ENCODE measurements around the gene SLC7A5.
"Not testable (repeated sequence)": the region's sequence is repeated elsewhere in the genome, so short reads cannot be mapped to it uniquely, and the experiment has no call there.

Gene SLC7A5

DNA sequence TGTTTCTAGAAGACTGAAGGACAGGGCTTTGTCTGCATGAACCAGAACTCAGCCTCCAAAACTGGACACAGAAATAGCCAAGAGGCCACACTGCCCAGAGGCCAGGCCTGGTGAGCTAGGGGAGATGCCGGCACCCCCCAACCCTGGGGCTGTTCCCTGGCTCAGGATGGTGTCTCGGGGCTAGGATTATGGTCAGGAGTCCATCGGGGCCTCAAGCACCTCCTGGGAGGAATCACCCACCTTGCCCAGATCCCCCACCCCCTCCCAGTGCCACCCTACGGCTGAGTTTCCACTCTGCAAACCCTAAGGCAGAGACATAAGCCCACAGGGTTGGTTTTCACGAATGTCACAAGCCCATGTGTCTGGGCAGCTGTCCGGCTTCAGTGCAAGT is 37.2 kb downstream of the SLC7A5 start:
- DNase-seq = no peak

DNA sequence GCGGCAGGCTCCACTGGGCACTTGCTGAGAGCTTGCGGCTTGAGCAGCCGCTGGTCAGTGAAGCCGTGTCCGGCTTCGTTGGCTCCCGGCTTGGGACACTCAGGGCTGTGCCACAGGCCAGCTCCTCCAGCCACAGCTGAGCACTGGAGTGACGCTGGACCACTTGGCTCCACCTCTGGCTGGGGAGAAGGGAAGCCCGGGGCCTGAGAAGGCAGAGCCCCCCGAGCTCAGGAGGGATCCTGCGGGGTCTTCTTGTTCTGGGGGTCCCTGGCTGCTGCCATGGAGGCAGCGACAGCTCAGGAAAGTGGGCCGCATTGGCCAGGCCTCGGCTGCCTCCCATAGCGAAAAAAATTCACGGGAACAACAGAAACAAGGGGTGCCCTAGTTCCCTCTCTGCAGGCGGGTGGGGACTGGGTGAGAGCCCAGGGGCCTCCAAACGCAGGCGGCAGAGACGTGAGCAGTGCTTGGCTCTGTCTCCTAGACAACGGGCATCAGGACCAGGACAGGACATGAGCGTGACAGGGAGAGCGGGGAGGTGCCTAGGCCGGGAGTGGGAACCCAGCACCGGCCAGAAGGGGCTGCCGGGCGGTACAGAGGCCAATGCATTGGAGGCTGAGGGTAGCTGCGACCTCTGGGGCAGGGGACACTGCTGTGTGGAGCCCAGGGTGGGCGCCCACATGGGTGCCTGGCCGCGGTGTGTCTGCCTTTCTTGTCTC is 37.7 kb downstream of the SLC7A5 start:
- no peak for DNase-seq

GRCh38 chr16:87830673-87831420 is 38.5 kb downstream of the SLC7A5 start:
- DNase-seq = no peak

- DNase-seq = no peak
Observed at GRCh38 chr16:87829988-87830672, 39.2 kb downstream of the SLC7A5 start.

DNA sequence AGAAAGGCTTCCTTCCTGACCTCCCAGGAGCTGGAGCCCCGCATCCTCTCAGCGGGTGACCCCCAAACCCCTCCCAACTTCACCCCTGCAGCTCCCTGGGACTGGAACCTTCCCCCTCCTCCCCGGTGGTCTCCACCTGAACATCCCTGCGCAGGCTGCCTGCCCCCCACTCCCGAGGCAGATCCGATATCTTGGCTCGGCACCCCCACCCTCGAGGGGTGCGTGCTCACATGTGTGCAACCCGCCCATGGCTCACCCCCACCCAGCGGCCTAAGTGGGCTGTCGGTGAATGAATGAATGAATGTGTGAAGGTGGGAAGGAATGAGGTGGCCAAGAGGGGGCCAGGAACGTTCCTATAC is 39.7 kb downstream of the SLC7A5 start:
- no peak for DNase-seq

- peak; percentile 73 for DNase-seq
Observed at GRCh38 chr16:87828907-87829621, 40.2 kb downstream of the SLC7A5 start.

DNA sequence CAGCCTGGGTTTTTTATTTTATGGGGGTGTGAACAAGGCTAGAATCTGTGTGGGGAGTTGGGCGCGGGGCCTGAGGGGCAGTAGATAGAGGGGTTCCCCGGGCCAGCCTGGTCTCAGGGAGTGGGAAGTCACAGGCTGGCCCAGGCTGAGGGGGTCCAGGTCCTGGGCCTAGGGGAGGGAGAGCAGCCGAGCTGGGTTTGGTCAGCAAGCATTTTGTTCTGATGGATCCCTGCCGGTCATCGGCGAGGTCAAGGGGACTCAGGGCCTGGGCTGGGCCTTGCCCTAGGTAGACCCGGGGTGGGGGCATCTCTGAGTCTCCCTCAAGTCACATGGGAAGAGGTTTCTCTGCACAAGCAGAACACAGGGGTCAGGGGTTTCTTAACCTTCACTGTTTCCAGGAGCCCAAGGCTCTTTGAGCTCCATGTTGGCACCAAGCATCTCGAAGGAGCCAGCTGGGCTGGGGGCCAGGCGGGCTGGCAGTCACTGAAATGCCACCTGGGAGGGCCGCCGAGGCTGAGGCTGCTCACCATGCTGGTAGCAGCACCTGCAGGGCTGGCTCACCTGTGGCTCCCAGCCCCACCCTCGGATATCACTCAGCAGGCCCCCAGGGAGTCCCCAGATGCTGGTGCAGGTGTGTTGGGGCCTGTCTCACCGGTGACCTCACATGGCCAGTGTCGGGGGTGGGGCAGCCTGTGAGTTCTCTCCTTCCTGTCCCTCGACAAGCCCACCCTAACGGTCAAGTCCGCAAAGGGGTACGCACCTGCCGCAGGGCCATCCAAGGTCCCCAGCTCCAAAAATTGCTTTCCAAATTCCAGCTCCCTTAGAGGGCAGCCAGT is 41.0 kb downstream of the SLC7A5 start:
- DNase-seq = no peak

GRCh38 chr16:87827588-87827915 is 41.8 kb downstream of the SLC7A5 start:
- not testable (repeated sequence) for DNase-seq

DNA sequence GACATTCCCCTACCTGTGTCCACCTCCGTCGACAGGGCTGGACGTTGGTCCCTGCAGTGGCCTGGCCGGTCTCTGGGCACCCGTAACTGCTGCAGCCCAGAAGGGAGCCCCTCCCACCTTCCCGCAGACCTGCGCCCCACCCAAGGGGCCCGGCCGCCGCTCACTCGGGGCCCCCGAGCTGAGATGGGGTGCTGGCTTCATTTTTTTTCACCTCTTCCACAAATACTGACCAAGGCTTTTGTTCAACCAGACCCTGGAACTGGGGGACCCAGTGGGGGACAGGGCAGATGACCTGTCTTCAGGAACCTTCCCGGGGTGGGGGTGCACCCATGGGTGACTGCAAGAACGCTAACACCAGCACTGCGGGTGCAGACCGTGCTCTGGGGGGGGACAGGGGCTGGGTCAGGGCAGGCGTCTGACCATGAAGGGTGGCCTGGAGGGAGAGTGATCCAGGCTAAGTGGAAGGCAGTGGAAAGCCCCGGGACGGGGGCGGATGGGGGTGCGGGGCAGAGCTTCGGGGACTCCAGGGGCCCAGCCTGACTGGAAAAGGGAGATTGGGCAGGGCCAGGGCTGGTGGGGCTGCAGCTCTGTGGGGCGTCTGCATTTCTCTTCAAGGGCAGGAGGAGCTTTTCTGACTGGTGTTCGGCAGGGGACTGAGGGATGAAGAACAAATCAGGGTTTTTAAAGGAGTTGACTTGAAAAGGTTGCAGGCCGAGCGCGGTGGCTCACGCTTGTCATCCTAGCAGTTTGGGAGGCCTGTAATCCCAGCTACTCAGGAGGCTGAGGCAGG is 42.3 kb downstream of the SLC7A5 start:
- no peak for DNase-seq

GRCh38 chr16:87826407-87826797 is 42.9 kb downstream of the SLC7A5 start:
- DNase-seq = not testable (repeated sequence)

GRCh38 chr16:87825842-87826120 is 43.5 kb downstream of the SLC7A5 start:
- DNase-seq = not testable (repeated sequence)

DNA sequence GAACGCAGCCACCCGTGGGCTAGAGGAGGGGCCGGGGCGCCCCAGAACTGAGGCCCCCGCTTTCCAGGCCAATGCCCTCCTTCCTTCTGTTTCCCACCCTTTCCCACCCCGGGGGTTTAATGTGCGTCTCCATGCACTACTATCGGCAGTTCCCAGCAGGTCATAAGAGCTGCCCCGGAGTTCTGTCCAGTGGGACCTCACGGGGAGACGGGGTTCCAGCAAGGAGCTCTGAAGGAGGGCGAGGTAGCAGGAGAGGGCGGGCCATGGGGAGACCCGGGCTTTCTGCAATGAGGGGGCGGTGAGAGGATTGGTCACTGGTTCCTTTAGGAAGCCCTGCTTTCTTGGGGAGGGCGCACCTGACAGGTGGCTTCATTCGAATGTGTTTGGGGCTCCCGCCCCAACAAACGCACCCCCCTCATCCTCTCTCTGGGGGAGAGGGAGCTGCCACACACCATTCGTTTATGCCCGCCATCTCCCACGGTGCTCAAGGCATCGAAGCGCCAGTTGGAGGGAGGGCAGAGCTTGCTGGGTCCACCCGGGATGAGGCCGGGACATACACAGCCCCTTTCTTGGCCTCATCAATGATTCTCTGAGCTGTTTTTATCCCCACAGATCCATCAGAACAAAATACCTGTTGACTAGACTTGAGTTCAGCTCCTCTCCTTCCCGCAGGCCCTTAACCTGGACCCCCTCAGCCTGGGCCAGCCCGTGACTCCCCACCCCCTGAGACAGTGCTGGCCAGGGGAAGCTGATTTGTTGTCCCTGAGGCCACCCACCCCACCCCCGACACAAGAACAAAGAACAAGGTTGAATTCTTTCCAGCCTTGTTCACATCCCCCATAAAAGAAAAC is 44.1 kb downstream of the SLC7A5 start:
- peak; percentile 21 for DNase-seq

- no peak for DNase-seq
Observed at GRCh38 chr16:87824016-87824990, 45.0 kb downstream of the SLC7A5 start.

- DNase-seq = no peak
Observed at GRCh38 chr16:87823181-87823929, 46.0 kb downstream of the SLC7A5 start.

- peak; percentile 98 for DNase-seq
Observed at GRCh38 chr16:87822108-87822970, 47.0 kb downstream of the SLC7A5 start.

- peak; percentile 36 for DNase-seq
Observed at GRCh38 chr16:87821376-87822107, 47.8 kb downstream of the SLC7A5 start.

DNA sequence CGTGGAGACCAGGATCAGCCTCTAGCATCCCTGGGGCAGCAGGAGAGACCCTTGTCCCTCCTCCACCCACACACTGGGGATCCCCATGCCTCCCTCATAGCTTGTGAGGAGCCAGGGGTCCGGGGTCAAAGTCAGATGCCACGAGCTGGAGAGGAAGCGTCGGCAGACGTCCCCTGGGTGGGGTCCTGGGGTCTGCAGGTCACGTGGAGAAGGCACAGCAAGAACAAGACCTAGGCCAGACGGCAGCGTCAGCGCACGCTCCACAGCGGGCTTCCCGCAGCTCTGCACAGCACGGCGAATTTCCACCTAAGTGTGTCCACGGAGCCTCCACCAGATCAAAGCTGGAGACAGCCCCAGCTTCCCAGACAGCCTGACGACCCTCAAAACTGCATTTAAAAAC is 49.3 kb downstream of the SLC7A5 start:
- no peak for DNase-seq

All from NCI-H82 (cell line).